Pancreas (tissue), 10 donors: ENCODE data around the gene ANAPC7. TPM values are rescaled to one million over a fixed set of nuclear protein-coding genes. Genes with fewer than 3 reads are reported as not detected.

Experiments
- ATAC-seq, 4 donors: fragments of 200-7000 bp; cut with Tn5 transposase; one replicate each; pipeline versions ENCODE4 v1.8.0 to v1.9.1; 2020; ENCODE audit warnings: mild to moderate bottlenecking in 4 of 4, moderate library complexity in 4 of 4
- DNase-seq, 6 donors: peaks; one replicate each; pipeline ENCODE4 v3.0.0-alpha.2; 2020
- FAIRE-seq: peaks from 2 replicates; lab custom pipeline; 2012; peaks lifted over from hg19 to GRCh38; lab: Jason Lieb, UNC
- H3K27ac ChIP-seq, 4 donors: fragments of 200-600 bp; sonication (generic); 1 replicate in 3 of 4; 2 replicates in 1 of 4; pipeline versions ENCODE4 v1.5.0 to v1.8.0; 2020
- H3K27me3 ChIP-seq, 4 donors: fragments of 200-600 bp; one replicate each; pipeline ENCODE4 v1.8.0; 2021
- H3K36me3 ChIP-seq, 3 donors: fragments of 200-600 bp; sonication (generic) in 1 of 3; one replicate each; pipeline versions ENCODE4 v1.5.0 to v1.8.0; 2020 to 2021
- H3K4me1 ChIP-seq, 3 donors: fragments of 200-600 bp; one replicate each; pipeline ENCODE4 v1.8.0; 2021
- H3K4me3 ChIP-seq, 4 donors: fragments of 200-600 bp; sonication (generic) in 2 of 4; one replicate each; pipeline versions ENCODE4 v1.5.0 to v1.8.0; 2020 to 2021
- H3K9me3 ChIP-seq, 4 donors: fragments of 200-600 bp; one replicate each; pipeline ENCODE4 v1.8.0; 2021
- WGBS, 2 donors: extraction: QIAGEN DNeasy Blood & Tissue Kit; methylation state at CpG; one replicate each; pipeline ENCODE4 v1.1.7; 2013; 5-methylcytosine and 5-hydroxymethylcytosine counted together
- intact Hi-C, 3 donors: fragments of 100-400 bp; cut with DNase I; formaldehyde crosslinking; loops; one replicate each; pipeline versions ENCODE4 v1.11.1 to v1.14.2; 2022
- polyA plus RNA-seq, 2 donors: library from polyadenylated mRNA; stranded (reverse); fragments of 200-250 nt; gene quantifications; one replicate each; pipeline ENCODE4 v1.2.3, GENCODE V29; 2013
- total RNA-seq, 6 donors: library from RNA; stranded (reverse); fragmentation: NEBNext Ultra II Directional in 4 of 6; extraction: Animal tissue kit (Norgen Biotek cat#: 25700) in 4 of 6; gene quantifications; one replicate each; pipeline versions ENCODE4 v1.2.1 to v1.2.4, GENCODE V29; 2021 to 2023
- TF ChIP-seq, protein P1 (sequence below), 4 donors: fragments of 200-600 bp; sonication (generic) in 3 of 4; IDR thresholded peaks; one replicate each; pipeline versions ENCODE4 v1.5.0 to v1.8.0; 2021; ENCODE audit warnings: antibody characterized with exemption in 4 of 4
- donor health status: healthy with polysubstance abuse.
- donor health status: DM: no; HTN: no; CAD: no; lungs with moderate emphysema.
- donor health status: DM: no; HTN: no; CAD: no.
- donor health status: control.
- donor health status: control.
- donor health status: Bipolar disorder and iron deficiency.
- donor health status: DM: yes; HTN: yes; CAD: no.
- donor health status: DM: no; HTN: no; CAD: no.
- donor health status: DM: no; HTN: no; CAD: no.
- donor health status: DM: yes; HTN: yes; CAD: no.

The ANAPC7 gene
- total and polyA plus RNA-seq, 8 donors: 9.7 to 35.1 (median 16.4) TPM

DNA sequence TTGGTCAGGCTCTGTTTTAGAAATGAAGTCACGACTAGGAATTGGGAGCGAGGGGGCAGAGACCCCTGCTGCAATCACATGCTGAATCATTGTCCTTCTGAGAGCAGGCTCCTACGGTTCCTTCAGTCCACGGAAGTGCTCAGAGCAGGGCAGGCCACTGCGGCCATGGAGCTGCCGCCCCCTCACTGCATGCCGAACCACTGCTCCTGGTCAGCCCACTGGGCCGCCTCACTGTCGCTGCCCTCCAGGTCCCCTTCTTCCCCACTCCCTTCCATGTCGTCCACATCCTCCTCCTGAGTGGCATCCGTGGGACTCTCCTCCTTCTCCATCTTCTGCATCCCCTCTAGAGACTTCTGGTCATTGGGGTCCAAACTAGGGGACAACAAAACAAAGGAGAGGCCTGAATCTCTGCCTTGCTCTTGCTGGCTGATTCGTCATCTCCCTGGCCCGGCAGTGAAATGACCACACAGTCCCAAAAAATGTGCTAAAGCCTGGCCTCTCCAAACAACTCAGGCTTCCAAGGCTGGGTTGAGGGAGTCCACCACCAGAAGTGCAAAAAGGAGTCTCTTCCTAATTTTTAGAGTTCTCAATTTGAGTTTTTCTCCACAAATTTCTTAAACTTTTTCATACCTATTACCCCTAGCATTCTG lies 29.4 kb downstream of the ANAPC7 start:
- no peak for ATAC-seq

DNA sequence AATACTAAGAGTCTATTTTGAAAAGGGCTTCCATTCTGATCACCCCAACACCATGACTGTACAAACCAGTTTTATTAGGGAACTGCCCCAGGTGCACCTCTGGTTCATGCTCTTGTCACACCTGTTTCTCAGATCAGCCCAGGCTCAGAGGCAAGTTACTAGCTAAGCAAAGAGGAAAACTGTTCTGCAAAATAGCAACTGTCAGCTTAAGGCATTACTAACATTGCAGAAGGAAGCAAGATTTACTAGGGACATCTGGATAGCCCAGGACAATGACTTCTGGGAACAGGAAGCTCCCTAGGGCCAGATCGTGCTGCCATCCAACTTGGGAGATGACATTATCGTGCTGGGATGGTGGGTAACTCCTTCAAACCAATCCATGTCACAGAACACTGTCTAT lies 30.1 kb downstream of the ANAPC7 start:
- H3K27ac ChIP-seq: no peak overlapping the region
- TF ChIP-seq, protein P1, sequence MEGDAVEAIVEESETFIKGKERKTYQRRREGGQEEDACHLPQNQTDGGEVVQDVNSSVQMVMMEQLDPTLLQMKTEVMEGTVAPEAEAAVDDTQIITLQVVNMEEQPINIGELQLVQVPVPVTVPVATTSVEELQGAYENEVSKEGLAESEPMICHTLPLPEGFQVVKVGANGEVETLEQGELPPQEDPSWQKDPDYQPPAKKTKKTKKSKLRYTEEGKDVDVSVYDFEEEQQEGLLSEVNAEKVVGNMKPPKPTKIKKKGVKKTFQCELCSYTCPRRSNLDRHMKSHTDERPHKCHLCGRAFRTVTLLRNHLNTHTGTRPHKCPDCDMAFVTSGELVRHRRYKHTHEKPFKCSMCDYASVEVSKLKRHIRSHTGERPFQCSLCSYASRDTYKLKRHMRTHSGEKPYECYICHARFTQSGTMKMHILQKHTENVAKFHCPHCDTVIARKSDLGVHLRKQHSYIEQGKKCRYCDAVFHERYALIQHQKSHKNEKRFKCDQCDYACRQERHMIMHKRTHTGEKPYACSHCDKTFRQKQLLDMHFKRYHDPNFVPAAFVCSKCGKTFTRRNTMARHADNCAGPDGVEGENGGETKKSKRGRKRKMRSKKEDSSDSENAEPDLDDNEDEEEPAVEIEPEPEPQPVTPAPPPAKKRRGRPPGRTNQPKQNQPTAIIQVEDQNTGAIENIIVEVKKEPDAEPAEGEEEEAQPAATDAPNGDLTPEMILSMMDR (IDR thresholded peaks at IDR 0.05): no peak
- peaks cover 0 to 41% (median 7%) of the 10 kb centered on the region in 3 donors for H3K36me3 ChIP-seq
- no peak overlapping the region for H3K4me3 ChIP-seq
- intact Hi-C loops: no loop called here
- ATAC-seq: no peak
- no peak for DNase-seq
- 95 to 96% methylated on average over 2 of the region's 2 CpGs for WGBS, 2 donors
- H3K9me3 ChIP-seq: no peaks in the 10 kb centered on the region
- no peaks in the 10 kb centered on the region for H3K27me3 ChIP-seq
- FAIRE-seq: no peak
- H3K4me1 ChIP-seq: no peaks in the 10 kb centered on the region

More for the DNA sequence above, 29.4 kb downstream of the ANAPC7 start:
- H3K27me3 ChIP-seq: no peaks in the 10 kb centered on the region
- TF ChIP-seq, protein P1 (IDR thresholded peaks at IDR 0.05): no peak
- FAIRE-seq (no peak), DNase-seq (no peak)
- intact Hi-C loops: no loop called here
- WGBS, 2 donors: 93 to 95% methylated on average over 13 of the region's 13 CpGs
- no peak overlapping the region for H3K27ac ChIP-seq
- no peaks in the 10 kb centered on the region for H3K4me1 ChIP-seq
- H3K4me3 ChIP-seq: no peak overlapping the region
- no peaks in the 10 kb centered on the region for H3K9me3 ChIP-seq
- peaks cover 0 to 48% (median 7%) of the 10 kb centered on the region in 3 donors for H3K36me3 ChIP-seq

DNA sequence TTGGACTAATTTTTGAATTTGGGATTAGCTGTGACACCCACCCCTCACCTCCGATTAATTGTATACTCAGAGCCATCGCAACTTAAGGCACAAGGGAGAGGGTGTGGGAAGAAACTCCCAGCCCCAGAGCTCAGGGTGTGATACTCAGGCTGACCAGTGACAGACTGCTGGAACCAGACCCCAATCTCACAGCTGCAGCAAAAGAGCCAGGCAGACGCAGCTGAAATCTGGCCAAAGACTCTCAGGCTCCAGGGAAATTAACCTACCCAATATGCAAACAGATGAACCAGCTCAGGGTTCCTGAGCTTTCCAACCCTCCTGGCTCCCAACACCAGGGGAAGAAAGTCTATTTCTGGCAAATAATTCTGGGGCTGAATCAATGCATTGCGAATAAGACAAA lies 30.5 kb downstream of the ANAPC7 start:
- DNase-seq (no peak), FAIRE-seq (no peak), ATAC-seq (no peak)
- WGBS, 2 donors: 80 to 86% methylated on average over 4 of the region's 4 CpGs
- Histone ChIP-seq H3K27ac (no peak overlapping the region), H3K4me3 (no peak overlapping the region), H3K9me3 (no peaks in the 10 kb centered on the region), H3K36me3 (peaks cover 0 to 38% (median 7%) of the 10 kb centered on the region in 3 donors), H3K27me3 (no peaks in the 10 kb centered on the region), H3K4me1 (no peaks in the 10 kb centered on the region)
- TF ChIP-seq, protein P1 (IDR thresholded peaks at IDR 0.05): no peak
- intact Hi-C loops: no loop called here

DNA sequence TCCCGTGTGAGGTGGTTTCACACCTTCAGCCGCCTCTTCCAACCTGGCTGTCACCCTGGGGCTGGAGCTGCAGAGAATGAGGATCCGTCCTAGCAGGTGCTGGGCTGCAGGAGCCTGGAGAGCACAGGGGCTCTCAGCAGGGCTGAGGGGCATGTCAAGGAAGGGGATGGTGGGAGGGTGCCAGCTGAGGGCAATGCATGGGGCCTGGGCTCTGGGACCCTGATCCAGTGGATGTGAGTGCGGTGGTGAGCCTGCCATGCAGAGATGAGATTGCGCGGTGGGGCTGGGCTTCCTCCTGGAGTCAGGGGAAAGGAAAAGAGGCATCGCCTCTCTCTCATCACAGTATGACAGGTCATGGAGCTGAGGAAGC lies 31.5 kb downstream of the ANAPC7 start:
- no peak for DNase-seq
- no peak for ATAC-seq
- H3K4me3 ChIP-seq: no peak overlapping the region
- 91 to 95% methylated on average over 7 of the region's 7 CpGs for WGBS, 2 donors
- intact Hi-C loops: no loop called here
- no peak for FAIRE-seq
- no peak overlapping the region for H3K27ac ChIP-seq
- H3K27me3 ChIP-seq: no peaks in the 10 kb centered on the region
- TF ChIP-seq, protein P1 (IDR thresholded peaks at IDR 0.05): no peak
- H3K4me1 ChIP-seq: no peaks in the 10 kb centered on the region
- no peaks in the 10 kb centered on the region for H3K9me3 ChIP-seq
- peaks cover 0 to 38% (median 4%) of the 10 kb centered on the region in 3 donors for H3K36me3 ChIP-seq

DNA sequence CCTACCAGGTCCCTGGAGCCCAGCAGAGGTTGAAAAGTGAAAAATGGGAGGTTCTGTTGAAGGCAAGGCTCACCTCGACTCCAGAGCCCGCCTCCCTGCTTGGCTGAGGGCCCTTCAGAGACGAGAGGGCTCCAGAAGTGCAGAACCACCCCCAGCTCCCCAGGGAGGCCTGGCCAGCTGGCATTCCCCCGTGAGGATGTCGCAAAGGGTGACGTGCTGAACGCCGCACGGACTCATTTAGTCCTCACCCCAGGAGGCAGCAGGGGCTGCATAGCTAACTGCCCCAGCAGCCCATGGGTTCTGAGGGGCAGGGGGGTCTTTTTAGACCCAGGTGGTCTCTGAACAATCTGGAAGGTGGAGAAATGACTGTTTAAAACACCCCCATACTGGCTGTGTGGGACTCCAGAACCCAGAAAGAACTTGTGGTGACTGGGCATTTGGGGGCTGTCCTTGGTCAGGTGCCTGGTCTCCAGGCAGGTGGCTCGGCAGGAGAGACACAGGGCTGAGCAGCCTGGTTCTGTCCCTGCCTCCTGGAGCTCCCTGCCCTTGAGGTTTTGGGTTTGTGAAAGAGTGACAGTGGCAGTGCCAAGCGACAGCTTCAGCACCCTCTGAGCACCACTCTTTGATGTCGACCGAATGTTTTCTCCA lies 32.0 kb downstream of the ANAPC7 start:
- ATAC-seq: peak in 1 of 4 donors; percentile 22
- Histone ChIP-seq H3K27me3 (no peaks in the 10 kb centered on the region), H3K36me3 (peaks cover 0 to 38% (median 4%) of the 10 kb centered on the region in 3 donors), H3K4me3 (no peak overlapping the region), H3K4me1 (no peaks in the 10 kb centered on the region), H3K27ac (no peak overlapping the region), H3K9me3 (no peaks in the 10 kb centered on the region)
- 75 to 76% methylated on average over 13 of the region's 13 CpGs for WGBS, 2 donors
- FAIRE-seq: no peak
- TF ChIP-seq, protein P1 (IDR thresholded peaks at IDR 0.05): no peak
- intact Hi-C loops: no loop called here
- DNase-seq: no peak
